H9 (cell line): ENCODE data around the gene CARHSP1. TPM values are rescaled to one million over a fixed set of nuclear protein-coding genes. Genes with fewer than 3 reads are reported as not detected.
A peak's percentile ranks its signal among the peaks of the same experiment; 100 is the strongest.

Source experiments
- DNase-seq: peaks from one replicate; pipeline ENCODE4 v3.0.0-alpha.2; 2017
- H2AFZ ChIP-seq: one replicate; pipeline ENCODE4 v1.6.1; 2013; ENCODE audit warnings: mild to moderate bottlenecking, low read length, control low read depth, moderate library complexity
- H2AK5ac ChIP-seq: 2 replicates; pipeline ENCODE4 v1.6.1; 2013; ENCODE audit warnings: low read length, control low read depth, mixed read lengths; ENCODE audit not compliant: insufficient read length
- H2BK120ac ChIP-seq: one replicate; pipeline ENCODE4 v1.6.1; 2013; ENCODE audit warnings: low read depth, mild to moderate bottlenecking, low read length, control low read depth, inconsistent platforms; ENCODE audit not compliant: poor library complexity, severe bottlenecking
- H2BK12ac ChIP-seq: 2 replicates; pipeline ENCODE4 v1.6.1; 2013; ENCODE audit warnings: low read length, control low read depth, mixed read lengths, low read depth; ENCODE audit not compliant: insufficient read length
- H2BK15ac ChIP-seq: 2 replicates; pipeline ENCODE4 v1.6.1; 2013; ENCODE audit warnings: low read depth, low read length, control low read depth
- H2BK20ac ChIP-seq: one replicate; pipeline ENCODE4 v1.6.1; 2013; ENCODE audit warnings: low read depth, mild to moderate bottlenecking, low read length, control low read depth, inconsistent platforms; ENCODE audit not compliant: poor library complexity, severe bottlenecking
- H2BK5ac ChIP-seq: 2 replicates; pipeline ENCODE4 v1.6.1; 2013; ENCODE audit warnings: low read length, control low read depth, mixed read lengths; ENCODE audit not compliant: insufficient read length
- H3K14ac ChIP-seq: 2 replicates; pipeline ENCODE4 v1.6.1; 2013; ENCODE audit warnings: low read length, control low read depth; ENCODE audit not compliant: insufficient read depth
- H3K18ac ChIP-seq: 2 replicates; pipeline ENCODE4 v1.6.1; 2013; ENCODE audit warnings: low read depth, mild to moderate bottlenecking, mixed read lengths, low read length, control low read depth; ENCODE audit not compliant: insufficient read length
- H3K23ac ChIP-seq: 2 replicates; pipeline ENCODE4 v1.6.1; 2013; ENCODE audit warnings: low read length, control low read depth, mixed read lengths, low read depth; ENCODE audit not compliant: insufficient read length
- H3K23me2 ChIP-seq: 2 replicates; pipeline ENCODE4 v1.6.1; 2013; ENCODE audit warnings: low read depth, mild to moderate bottlenecking, mixed read lengths, low read length, control low read depth; ENCODE audit not compliant: insufficient read length, poor library complexity, severe bottlenecking
- H3K27ac ChIP-seq: 2 replicates; pipeline ENCODE4 v1.5.1; 2013; ENCODE audit warnings: low read length, control low read depth, mixed read lengths, low read depth; ENCODE audit not compliant: insufficient read length
- H3K27me3 ChIP-seq: 2 replicates; pipeline ENCODE4 v1.6.1; 2013; ENCODE audit warnings: low read length, control low read depth, inconsistent platforms; ENCODE audit not compliant: insufficient read depth
- H3K4ac ChIP-seq: 2 replicates; pipeline ENCODE4 v1.6.1; 2013; ENCODE audit warnings: low read depth, mild to moderate bottlenecking, control low read depth, inconsistent platforms, low read length, moderate library complexity
- H3K4me1 ChIP-seq: 2 replicates; pipeline ENCODE4 v1.6.1; 2013; ENCODE audit warnings: low read length, control low read depth, inconsistent platforms; ENCODE audit not compliant: insufficient read depth
- H3K4me2 ChIP-seq: 2 replicates; pipeline ENCODE4 v1.6.1; 2013; ENCODE audit warnings: low read length, control low read depth, mixed read lengths; ENCODE audit not compliant: insufficient read length, insufficient read depth
- H3K56ac ChIP-seq: 2 replicates; pipeline ENCODE4 v1.6.1; 2013; ENCODE audit warnings: low read depth, mild to moderate bottlenecking, mixed read lengths, low read length, control low read depth; ENCODE audit not compliant: insufficient read length
- H3K79me1 ChIP-seq: 2 replicates; pipeline ENCODE4 v1.6.1; 2013; ENCODE audit warnings: low read depth, mild to moderate bottlenecking, moderate library complexity, low read length, control low read depth, inconsistent platforms; ENCODE audit not compliant: insufficient read depth, poor library complexity, severe bottlenecking
- H3K79me2 ChIP-seq: 2 replicates; pipeline ENCODE4 v1.6.1; 2013; ENCODE audit warnings: low read length, control low read depth, inconsistent platforms; ENCODE audit not compliant: insufficient read depth
- H3K9ac ChIP-seq: 2 replicates; pipeline ENCODE4 v1.6.1; 2013; ENCODE audit warnings: low read length, control low read depth, mixed read lengths; ENCODE audit not compliant: insufficient read length; ENCODE audit errors: extremely low read depth
- H3K9me3 ChIP-seq: one replicate; pipeline ENCODE4 v1.6.1; 2013; ENCODE audit warnings: low read depth, low read length, inconsistent platforms; ENCODE audit not compliant: control insufficient read depth
- H3T11ph ChIP-seq: one replicate; pipeline ENCODE4 v1.6.1; 2013; ENCODE audit warnings: mild to moderate bottlenecking, low read length, control low read depth, inconsistent platforms
- H4K20me1 ChIP-seq: one replicate; pipeline ENCODE4 v1.6.1; 2013; ENCODE audit not compliant: control insufficient read depth, insufficient read length, insufficient read depth
- H4K5ac ChIP-seq: 2 replicates; pipeline ENCODE4 v1.6.1; 2013; ENCODE audit warnings: low read depth, mild to moderate bottlenecking, mixed read lengths, low read length, control low read depth; ENCODE audit not compliant: insufficient read length
- H4K8ac ChIP-seq: replicated peaks from 2 replicates; pipeline ENCODE4 v1.6.1; 2013; ENCODE audit warnings: low read length, control low read depth, mixed read lengths, low read depth; ENCODE audit not compliant: insufficient read length
- H4K91ac ChIP-seq: 2 replicates; pipeline ENCODE4 v1.6.1; 2013; ENCODE audit warnings: low read depth, mild to moderate bottlenecking, moderate library complexity, mixed read lengths, low read length, control low read depth; ENCODE audit not compliant: insufficient read length
- H3K27ac Mint-ChIP-seq, 3 experiments: 2 replicates in 2 of 3; 3 replicates in 1 of 3; pipeline ENCODE4 v1.8.0; 2020 to 2021; ENCODE audit warnings: mixed read lengths in 3 of 3, mild to moderate bottlenecking in 1 of 3, moderate library complexity in 1 of 3
- H3K27me3 Mint-ChIP-seq: 2 replicates; pipeline ENCODE4 v1.8.0; 2021; ENCODE audit warnings: low read depth, mild to moderate bottlenecking, moderate library complexity, mixed read lengths
- H3K36me3 Mint-ChIP-seq, 3 experiments: 2 replicates in 2 of 3; 3 replicates in 1 of 3; pipeline ENCODE4 v1.8.0; 2020 to 2021; ENCODE audit warnings: low read depth in 3 of 3, mixed read lengths in 3 of 3; ENCODE audit not compliant: insufficient read depth in 1 of 3
- H3K4me1 Mint-ChIP-seq, 2 experiments: 2 replicates each; pipeline ENCODE4 v1.8.0; 2020; ENCODE audit warnings: mixed read lengths in 2 of 2
- H3K4me3 Mint-ChIP-seq, 2 experiments: 2 replicates in 1 of 2; 3 replicates in 1 of 2; pipeline ENCODE4 v1.8.0; 2020 to 2021; ENCODE audit warnings: mild to moderate bottlenecking in 2 of 2, mixed read lengths in 2 of 2, moderate library complexity in 1 of 2
- H3K9me3 Mint-ChIP-seq, 2 experiments: 2 replicates in 1 of 2; 3 replicates in 1 of 2; pipeline ENCODE4 v1.8.0; 2020; ENCODE audit warnings: mild to moderate bottlenecking in 2 of 2, mixed read lengths in 2 of 2, moderate library complexity in 1 of 2
- CTCF ChIP-seq: fragments of 200-600 bp; sonication (generic); conservative IDR thresholded peaks from 3 replicates; pipeline ENCODE4 v1.8.0; 2021; ENCODE audit warnings: antibody characterized with exemption, mild to moderate bottlenecking
- WGBS: extraction: QIAGEN DNeasy Blood & Tissue Kit; methylation state at CpG from one replicate; pipeline ENCODE4 v1.1.7; 2013; ENCODE audit warnings: missing lambda C conversion rate, low lambda C conversion rate, mixed read lengths; ENCODE audit not compliant: insufficient read length; ENCODE audit errors: extremely low coverage; 5-methylcytosine and 5-hydroxymethylcytosine counted together
- total RNA-seq: library from RNA; stranded (reverse); gene quantifications from 2 replicates; pipeline ENCODE4 v1.2.1, GENCODE V29; 2021

Gene CARHSP1
- total RNA-seq, 1 experiment from 2014 or later, result 194 TPM

GRCh38 chr16:8890549-8890921, 21.7 kb upstream of the CARHSP1 start:
- peaks cover 4% of the 10 kb centered on the region for H4K20me1 ChIP-seq
- no CpG with 5 or more reads among the region's 5 CpGs for WGBS
- no peak overlapping the region for H3K4ac ChIP-seq
- H3K9me3 ChIP-seq, result no peaks in the 10 kb centered on the region
- no peak overlapping the region for H2BK5ac ChIP-seq
- no peak overlapping the region for H2BK12ac ChIP-seq
- H3K27ac ChIP-seq, result no peak overlapping the region
- no peak for TF ChIP-seq CTCF
- H2AFZ ChIP-seq, result no peak overlapping the region
- Mint-ChIP-seq H3K27me3 (peaks cover 2% of the 10 kb centered on the region), H3K27ac (peak overlapping the region in 1 of 3 experiments; percentile 73; a peak in 1 of 7 replicates), H3K4me3 (no peak overlapping the region), H3K9me3 (no peaks in the 10 kb centered on the region), H3K4me1 (peaks cover 17 to 19% of the 10 kb centered on the region in 2 experiments), H3K36me3 (peaks cover 49 to 75% (median 61%) of the 10 kb centered on the region in 3 experiments; a peak in 6 of 7 replicates)
- H3K79me2 ChIP-seq, result no peaks in the 10 kb centered on the region
- H2BK20ac ChIP-seq, result no peak overlapping the region
- H2BK15ac ChIP-seq, result no peak overlapping the region
- no peak overlapping the region for H4K91ac ChIP-seq
- no peak overlapping the region for H3K23ac ChIP-seq
- H2BK120ac ChIP-seq, result no peak overlapping the region
- H3K79me1 ChIP-seq, result no peaks in the 10 kb centered on the region
- no peak overlapping the region for H3K18ac ChIP-seq
- H3K14ac ChIP-seq, result no peak overlapping the region
- no peak overlapping the region for H3K56ac ChIP-seq
- H3K9ac ChIP-seq, result no peak overlapping the region
- no peak for DNase-seq
- H3K23me2 ChIP-seq, result no peaks in the 10 kb centered on the region
- no peaks in the 10 kb centered on the region for H3K27me3 ChIP-seq
- H4K8ac ChIP-seq, result no peak overlapping the region
- no peak overlapping the region for H2AK5ac ChIP-seq
- H3K4me1 ChIP-seq, result no peaks in the 10 kb centered on the region; the same call in 1 of the 2 replicates
- no peak overlapping the region for H4K5ac ChIP-seq
- no peak overlapping the region for H3K4me2 ChIP-seq
- no peak overlapping the region for H3T11ph ChIP-seq
